Neural cell (in vitro differentiated cells): Measurements from ENCODE around the gene NEXN. TPM values are rescaled to one million over a fixed set of nuclear protein-coding genes. Genes with fewer than 3 reads are reported as not detected.

Source experiments
- H2AFZ ChIP-seq: fragments of 200-600, 300-800 bp; sonication (generic), shearing (Covaris generic); 2 replicates; pipeline ENCODE4 v1.6.0; 2014; ENCODE audit warnings: low read depth, mild to moderate bottlenecking, antibody characterized with exemption, low read length, moderate library complexity
- H3F3A ChIP-seq: fragments of 200-600 bp; shearing (Covaris generic); 2 replicates; pipeline ENCODE4 v1.6.1; 2016; ENCODE audit warnings: mild to moderate bottlenecking, moderate library complexity, mixed read lengths, antibody characterized with exemption, low read length; ENCODE audit not compliant: insufficient read depth, poor library complexity, severe bottlenecking
- H3K27ac ChIP-seq: fragments of 200-600, 300-800 bp; sonication (generic), shearing (Covaris generic); 2 replicates; pipeline ENCODE4 v1.5.1; 2014; ENCODE audit warnings: mild to moderate bottlenecking, low read length, moderate library complexity
- H3K27me3 ChIP-seq: fragments of 300-800, 200-600 bp; sonication (generic), shearing (Covaris generic); 2 replicates; pipeline ENCODE4 v1.6.0; 2014; ENCODE audit warnings: mild to moderate bottlenecking, low read depth, low read length, moderate library complexity; ENCODE audit not compliant: insufficient read depth
- H3K36me3 ChIP-seq: fragments of 300-800, 200-600 bp; sonication (generic), shearing (Covaris generic); 2 replicates; pipeline ENCODE4 v1.5.1; 2014; ENCODE audit warnings: mild to moderate bottlenecking, antibody characterized with exemption, low read length, moderate library complexity; ENCODE audit not compliant: insufficient read depth
- H3K4me2 ChIP-seq: fragments of 300-800, 200-600 bp; sonication (generic), shearing (Covaris generic); 2 replicates; pipeline ENCODE4 v1.6.0; 2014; ENCODE audit warnings: mild to moderate bottlenecking, low read length
- H3K4me3 ChIP-seq: fragments of 300-800, 200-600 bp; sonication (generic), shearing (Covaris generic); 2 replicates; pipeline ENCODE4 v1.5.1; 2014; ENCODE audit warnings: mild to moderate bottlenecking, low read length, moderate library complexity
- H3K79me2 ChIP-seq: fragments of 200-600 bp; shearing (Covaris generic); replicated peaks from 2 replicates; pipeline ENCODE4 v1.6.0; 2014; ENCODE audit warnings: mild to moderate bottlenecking, low read length, moderate library complexity; ENCODE audit not compliant: insufficient read depth
- H3K9ac ChIP-seq: fragments of 300-800, 200-600 bp; sonication (generic), shearing (Covaris generic); 2 replicates; pipeline ENCODE4 v1.6.1; 2016; ENCODE audit warnings: mild to moderate bottlenecking, low read length, mixed read lengths
- H3K9me2 ChIP-seq: fragments of 200-600 bp; shearing (Covaris generic); 2 replicates; pipeline ENCODE4 v1.6.1; 2016; ENCODE audit warnings: mild to moderate bottlenecking, low read length, mixed read lengths; ENCODE audit not compliant: insufficient read depth
- H3K9me3 ChIP-seq: fragments of 200-600, 300-800 bp; sonication (generic), shearing (Covaris generic); 2 replicates; pipeline ENCODE4 v1.6.1; 2016; ENCODE audit warnings: mild to moderate bottlenecking, mixed run types, low read length, moderate library complexity, mixed read lengths
- H4K20me1 ChIP-seq: fragments of 200-600 bp; shearing (Covaris generic); 2 replicates; pipeline ENCODE4 v1.6.1; 2016; ENCODE audit warnings: mild to moderate bottlenecking, mixed run types; ENCODE audit not compliant: insufficient read depth
- CTCF ChIP-seq: fragments of 450-650 bp; IDR thresholded peaks from 2 replicates; pipeline ENCODE4 v1.5.1; 2014; ENCODE audit warnings: antibody characterized with exemption, mild to moderate bottlenecking, moderate library complexity; ENCODE audit not compliant: poor library complexity, severe bottlenecking
- EP300 ChIP-seq: fragments of 450-650 bp; conservative IDR thresholded peaks from 2 replicates; pipeline ENCODE4 v1.6.1; 2014; ENCODE audit warnings: antibody characterized with exemption, mild to moderate bottlenecking, moderate library complexity; ENCODE audit not compliant: poor library complexity, severe bottlenecking
- EZH2 ChIP-seq: fragments of 200-600, 300-800 bp; shearing (Covaris generic), sonication (generic); IDR thresholded peaks from 2 replicates; pipeline ENCODE4 v1.6.1; 2014; ENCODE audit warnings: antibody characterized with exemption, low read length, borderline replicate concordance, mild to moderate bottlenecking; ENCODE audit not compliant: insufficient read depth, poor library complexity, severe bottlenecking
- MXI1 ChIP-seq: fragments of 450-650 bp; conservative IDR thresholded peaks from 2 replicates; pipeline ENCODE4 v1.6.1; 2014; ENCODE audit warnings: antibody characterized with exemption, mild to moderate bottlenecking; ENCODE audit not compliant: poor library complexity, severe bottlenecking
- POLR2AphosphoS5 ChIP-seq: IDR thresholded peaks from 2 replicates; pipeline ENCODE4 v1.6.1; 2012
- RAD21 ChIP-seq: fragments of 450-650 bp; conservative IDR thresholded peaks from 2 replicates; pipeline ENCODE4 v1.6.1; 2014; ENCODE audit warnings: antibody characterized with exemption, mild to moderate bottlenecking, moderate library complexity
- REST ChIP-seq: IDR thresholded peaks from 2 replicates; pipeline ENCODE4 v1.6.1; 2012; ENCODE audit warnings: borderline replicate concordance
- SMC3 ChIP-seq: fragments of 450-650 bp; conservative IDR thresholded peaks from 2 replicates; pipeline ENCODE4 v1.6.1; 2014; ENCODE audit warnings: antibody characterized with exemption, mild to moderate bottlenecking, moderate library complexity; ENCODE audit not compliant: poor library complexity
- TAF1 ChIP-seq: IDR thresholded peaks from 2 replicates; pipeline ENCODE4 v1.6.1; 2012; ENCODE audit warnings: low read depth
- polyA plus RNA-seq: library from polyadenylated mRNA; depleted of rRNA; stranded (reverse); fragments of >200 nt; gene quantifications from 2 replicates; pipeline ENCODE4 v1.2.3, GENCODE V29; 2014

The NEXN gene
- polyA plus RNA-seq, 1 donor from 2014 or later = 0.43 TPM

- Histone ChIP-seq H2AFZ (no peak overlapping the region), H3K9me2 (no peaks in the 10 kb centered on the region), H3K9me3 (no peaks in the 10 kb centered on the region), H3K27ac (no peak overlapping the region), H3K4me2 (peak overlapping the region; percentile 80), H4K20me1 (peaks cover 27% of the 10 kb centered on the region), H3K9ac (no peak overlapping the region), H3K36me3 (peaks cover 3% of the 10 kb centered on the region), H3K27me3 (no peaks in the 10 kb centered on the region), H3F3A (peaks cover 5% of the 10 kb centered on the region), H3K4me3 (peak overlapping the region; percentile 90), H3K79me2 (peaks cover 80% of the 10 kb centered on the region)
- TF ChIP-seq MXI1 = no peak
- TF ChIP-seq RAD21 = no peak
- no peak for TF ChIP-seq REST
- no peak for TF ChIP-seq CTCF
- no peak for TF ChIP-seq EP300
These were observed 88.1 kb downstream of the NEXN start for GRCh38 chr1:77976433-77977076.

- Histone ChIP-seq H3K79me2 (peaks cover 73% of the 10 kb centered on the region), H3K27me3 (no peaks in the 10 kb centered on the region), H3K4me3 (peak overlapping the region; percentile 90), H4K20me1 (peaks cover 22% of the 10 kb centered on the region), H3K9ac (peak overlapping the region; percentile 99), H3F3A (peaks cover 5% of the 10 kb centered on the region), H2AFZ (peak overlapping the region; percentile 94), H3K9me3 (no peaks in the 10 kb centered on the region), H3K4me2 (peak overlapping the region; percentile 80), H3K36me3 (peaks cover 3% of the 10 kb centered on the region), H3K27ac (peak overlapping the region; percentile 100), H3K9me2 (no peaks in the 10 kb centered on the region)
- TF ChIP-seq POLR2AphosphoS5 = no peak
- TF ChIP-seq EZH2 = no peak
- TF ChIP-seq REST = no peak
- no peak for TF ChIP-seq RAD21
- TF ChIP-seq CTCF = no peak
- TF ChIP-seq SMC3 = no peak
- no peak for TF ChIP-seq TAF1
- no peak for TF ChIP-seq EP300
- no peak for TF ChIP-seq MXI1
These were observed 89.5 kb downstream of the NEXN start for GRCh38 chr1:77977989-77978292.
